ENCODE data around the gene HK3.
"Not testable (repeated sequence)": the region's sequence is repeated elsewhere in the genome, so short reads cannot be mapped to it uniquely, and the experiment has no call there.

The HK3 gene

DNA sequence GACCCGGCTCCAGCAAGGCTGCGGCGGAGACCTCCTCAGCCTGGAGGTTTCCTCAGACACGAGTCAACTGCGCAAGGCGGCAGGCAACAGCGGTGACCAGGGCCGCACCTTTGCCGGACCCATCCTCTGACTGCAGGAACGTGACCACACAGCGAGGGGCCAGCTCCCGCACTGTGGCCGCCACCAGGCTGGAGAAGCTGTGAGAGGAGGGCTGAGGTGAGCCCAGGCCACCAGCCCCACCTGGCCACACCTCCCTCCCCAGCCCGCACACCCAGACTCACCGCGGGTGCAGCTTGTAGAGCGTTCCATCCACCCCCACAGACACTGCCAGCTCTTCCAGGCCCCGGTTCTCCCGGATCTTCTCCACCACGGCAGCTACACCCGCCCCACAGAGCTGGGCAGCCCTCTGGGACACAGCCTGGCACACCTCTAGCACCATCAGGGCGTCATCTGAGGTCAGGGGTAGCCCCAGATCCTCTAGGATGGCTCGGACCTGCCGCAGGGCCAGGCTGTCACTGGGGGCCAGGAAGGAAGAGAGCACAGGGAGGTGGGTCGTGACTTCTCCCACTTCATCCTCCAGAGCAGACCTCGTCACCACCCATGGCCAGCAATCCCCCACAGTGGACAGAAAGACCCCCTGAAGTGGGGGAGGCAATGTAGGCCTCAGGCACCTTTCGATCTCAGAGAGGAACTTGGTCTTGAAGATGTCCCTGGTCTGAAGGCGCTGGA lies 18.0 kb downstream of the HK3 start:
- no peak for DNase-seq

- DNase-seq = no peak
Observed at GRCh38 chr5:176880366-176881020, 18.7 kb downstream of the HK3 start.

DNA sequence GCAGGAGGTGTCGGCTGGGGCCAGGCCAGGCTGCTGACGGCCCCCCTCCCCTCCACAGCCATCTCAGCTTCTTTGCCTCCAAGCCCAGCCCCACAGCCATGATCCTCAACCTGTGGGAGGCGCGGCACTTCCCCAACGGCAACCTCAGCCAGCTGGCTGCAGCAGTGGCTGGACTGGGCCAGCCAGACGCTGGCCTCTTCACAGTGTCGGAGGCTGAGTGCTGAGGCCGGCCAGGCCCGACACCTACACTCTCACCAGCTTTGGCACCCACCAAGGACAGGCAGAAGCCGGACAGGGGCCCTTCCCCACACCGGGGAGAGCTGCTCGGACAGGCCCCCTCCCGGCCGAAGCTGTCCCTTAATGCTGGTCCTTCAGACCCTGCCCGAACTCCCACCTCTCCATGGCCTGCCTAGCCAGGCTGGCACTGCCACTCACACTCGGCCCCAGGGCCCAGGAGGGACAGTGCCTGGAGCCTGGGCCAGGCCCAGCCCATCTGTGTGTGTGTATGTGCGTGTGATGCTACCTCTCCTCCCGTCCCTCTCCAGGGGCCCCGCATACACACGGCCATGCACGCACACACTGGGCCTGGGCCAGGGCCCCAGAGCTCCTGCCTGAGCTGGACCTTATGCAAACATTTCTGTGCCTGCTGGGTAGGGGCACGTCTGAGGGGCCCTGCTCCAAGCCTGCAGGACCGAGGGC lies 19.3 kb downstream of the HK3 start:
- DNase-seq = no peak

GRCh38 chr5:176878906-176879662 lies 20.1 kb downstream of the HK3 start:
- DNase-seq = no peak

DNA sequence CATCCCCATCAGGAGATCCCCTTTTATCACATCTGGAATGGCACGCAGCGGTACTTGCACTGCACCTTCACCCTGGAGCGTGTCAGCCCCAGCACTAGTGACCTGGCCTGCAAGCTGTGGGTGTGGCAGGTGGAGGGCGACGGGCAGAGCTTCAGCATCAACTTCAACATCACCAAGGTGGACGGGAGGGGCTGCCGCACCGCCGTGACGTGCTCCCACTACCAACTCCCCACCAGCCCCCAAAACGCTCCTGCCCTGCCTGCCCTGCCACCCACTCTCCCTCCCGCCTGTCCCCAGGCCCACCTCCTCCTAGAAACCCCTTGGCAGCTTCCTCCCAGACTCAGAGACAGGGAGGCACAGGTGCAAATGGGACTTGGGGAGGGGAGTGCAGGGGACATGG lies 20.7 kb downstream of the HK3 start:
- DNase-seq = no peak

GRCh38 chr5:176877793-176878331 lies 21.3 kb downstream of the HK3 start:
- no peak for DNase-seq

- DNase-seq = no peak
Observed at GRCh38 chr5:176876506-176877431, 22.4 kb downstream of the HK3 start.

GRCh38 chr5:176875783-176876505 lies 23.2 kb downstream of the HK3 start:
- no peak for DNase-seq

- no peak for DNase-seq
Observed at GRCh38 chr5:176875014-176875550, 24.1 kb downstream of the HK3 start.

- DNase-seq = no peak
Observed at GRCh38 chr5:176874198-176874780, 24.9 kb downstream of the HK3 start.

- DNase-seq = no peak
Observed at GRCh38 chr5:176873541-176874172, 25.5 kb downstream of the HK3 start.

- DNase-seq = not testable (repeated sequence)
Observed at GRCh38 chr5:176873011-176873410, 26.1 kb downstream of the HK3 start.

- not testable (repeated sequence) for DNase-seq
Observed at GRCh38 chr5:176872586-176872985, 26.6 kb downstream of the HK3 start.

GRCh38 chr5:176870644-176871043 lies 28.5 kb downstream of the HK3 start:
- not testable (repeated sequence) for DNase-seq

DNA sequence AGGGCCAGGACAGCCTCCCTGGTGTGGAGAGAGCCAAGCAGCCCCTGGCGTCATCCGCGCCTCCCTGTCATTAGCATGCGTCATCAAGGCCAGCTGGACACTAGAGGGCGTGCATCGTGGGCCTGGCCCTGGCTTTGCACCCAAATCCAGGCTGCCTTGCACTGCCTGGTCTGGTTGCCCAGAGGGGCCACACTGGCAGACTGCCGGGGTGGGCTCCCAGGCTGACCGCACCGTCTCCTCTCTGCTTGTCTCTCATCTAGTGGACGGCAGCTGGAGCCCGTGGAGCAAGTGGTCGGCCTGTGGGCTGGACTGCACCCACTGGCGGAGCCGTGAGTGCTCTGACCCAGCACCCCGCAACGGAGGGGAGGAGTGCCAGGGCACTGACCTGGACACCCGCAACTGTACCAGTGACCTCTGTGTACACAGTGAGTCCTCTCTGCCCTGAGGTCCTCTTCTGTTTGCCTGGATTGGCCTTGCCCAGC lies 29.0 kb downstream of the HK3 start:
- no peak for DNase-seq

- no peak for DNase-seq
Observed at GRCh38 chr5:176869501-176870109, 29.5 kb downstream of the HK3 start.

- DNase-seq = no peak
Observed at GRCh38 chr5:176868731-176869130, 30.4 kb downstream of the HK3 start.

GRCh38 chr5:176868126-176868525 lies 31.0 kb downstream of the HK3 start:
- DNase-seq = no peak

GRCh38 chr5:176866707-176867310 lies 32.3 kb downstream of the HK3 start:
- peak; percentile 56 for DNase-seq

Data from NCI-H2227 treated with DMSO at 0.1 percent for 48 hours (cell line).